HG02571 (cell line): ENCODE data around the gene GNG10.

ENCODE experiments used
- ATAC-seq: cut with Tn5 transposase; IDR thresholded peaks from one replicate; pipeline ENCODE4 v1.9.1; 2021; ENCODE audit warnings: mild to moderate bottlenecking, moderate library complexity; ENCODE audit not compliant: unreplicated experiment

The GNG10 gene

DNA sequence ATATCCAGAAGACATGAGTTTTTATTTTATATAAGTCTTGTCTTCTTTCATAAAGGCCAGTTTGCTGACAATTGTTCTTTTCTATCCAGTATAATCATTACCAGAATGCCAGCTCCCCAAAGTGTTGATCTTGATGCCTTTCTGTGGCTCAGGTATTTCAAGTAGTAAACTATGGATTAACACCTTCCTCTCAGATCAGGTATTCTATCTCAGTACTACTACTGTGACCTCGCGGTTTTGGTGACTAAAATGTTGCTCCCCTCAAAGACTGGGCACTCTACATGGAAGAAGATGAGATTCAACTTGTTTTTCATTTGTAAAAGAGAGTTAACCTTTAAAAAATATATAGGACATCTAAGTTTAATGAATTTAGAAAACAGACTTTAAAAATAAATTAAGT is 58.1 kb downstream of the GNG10 start:
- no peak for ATAC-seq
